HG02973 (cell line): ENCODE measurements around the gene KCNH6.

ENCODE experiments used
- ATAC-seq: cut with Tn5 transposase; IDR thresholded peaks from one replicate; pipeline ENCODE4 v1.9.1; 2021; ENCODE audit warnings: moderate library complexity; ENCODE audit not compliant: unreplicated experiment

Gene KCNH6

GRCh38 chr17:63483655-63484575 lies 39.2 kb upstream of the KCNH6 start:
- no peak for ATAC-seq

- no peak for ATAC-seq
Measured at GRCh38 chr17:63486317-63487013, 36.7 kb upstream of the KCNH6 start.

GRCh38 chr17:63487014-63487339 lies 36.2 kb upstream of the KCNH6 start:
- ATAC-seq, result no peak

- no peak for ATAC-seq
Measured at GRCh38 chr17:63488851-63489250, 34.3 kb upstream of the KCNH6 start.

GRCh38 chr17:63489291-63489690 lies 33.9 kb upstream of the KCNH6 start:
- no peak for ATAC-seq

GRCh38 chr17:63490329-63490728 lies 32.8 kb upstream of the KCNH6 start:
- no peak for ATAC-seq

GRCh38 chr17:63490858-63491400 lies 32.2 kb upstream of the KCNH6 start:
- no peak for ATAC-seq

- ATAC-seq, result no peak
Measured at GRCh38 chr17:63491413-63491812, 31.7 kb upstream of the KCNH6 start.

- no peak for ATAC-seq
Measured at GRCh38 chr17:63491977-63492618, 31.1 kb upstream of the KCNH6 start.

- ATAC-seq, result no peak
Measured at GRCh38 chr17:63492940-63493339, 30.2 kb upstream of the KCNH6 start.

GRCh38 chr17:63493411-63493810 lies 29.7 kb upstream of the KCNH6 start:
- ATAC-seq, result no peak

- ATAC-seq, result no peak
Measured at GRCh38 chr17:63494300-63494928, 28.7 kb upstream of the KCNH6 start.

- ATAC-seq, result no peak
Measured at GRCh38 chr17:63495491-63495890, 27.7 kb upstream of the KCNH6 start.

GRCh38 chr17:63496177-63496576 lies 27.0 kb upstream of the KCNH6 start:
- ATAC-seq, result no peak

GRCh38 chr17:63496663-63497400 lies 26.3 kb upstream of the KCNH6 start:
- no peak for ATAC-seq

- ATAC-seq, result no peak
Measured at GRCh38 chr17:63497708-63498483, 25.3 kb upstream of the KCNH6 start.

GRCh38 chr17:63498626-63499195 lies 24.4 kb upstream of the KCNH6 start:
- ATAC-seq, result no peak

- ATAC-seq, result no peak
Measured at GRCh38 chr17:63500543-63501390, 22.4 kb upstream of the KCNH6 start.
